ENCODE results near the gene KRTAP10-3.
"Not testable (repeated sequence)": the region's sequence is repeated elsewhere in the genome, so short reads cannot be mapped to it uniquely, and the experiment has no call there.

KRTAP10-3 gene

DNA sequence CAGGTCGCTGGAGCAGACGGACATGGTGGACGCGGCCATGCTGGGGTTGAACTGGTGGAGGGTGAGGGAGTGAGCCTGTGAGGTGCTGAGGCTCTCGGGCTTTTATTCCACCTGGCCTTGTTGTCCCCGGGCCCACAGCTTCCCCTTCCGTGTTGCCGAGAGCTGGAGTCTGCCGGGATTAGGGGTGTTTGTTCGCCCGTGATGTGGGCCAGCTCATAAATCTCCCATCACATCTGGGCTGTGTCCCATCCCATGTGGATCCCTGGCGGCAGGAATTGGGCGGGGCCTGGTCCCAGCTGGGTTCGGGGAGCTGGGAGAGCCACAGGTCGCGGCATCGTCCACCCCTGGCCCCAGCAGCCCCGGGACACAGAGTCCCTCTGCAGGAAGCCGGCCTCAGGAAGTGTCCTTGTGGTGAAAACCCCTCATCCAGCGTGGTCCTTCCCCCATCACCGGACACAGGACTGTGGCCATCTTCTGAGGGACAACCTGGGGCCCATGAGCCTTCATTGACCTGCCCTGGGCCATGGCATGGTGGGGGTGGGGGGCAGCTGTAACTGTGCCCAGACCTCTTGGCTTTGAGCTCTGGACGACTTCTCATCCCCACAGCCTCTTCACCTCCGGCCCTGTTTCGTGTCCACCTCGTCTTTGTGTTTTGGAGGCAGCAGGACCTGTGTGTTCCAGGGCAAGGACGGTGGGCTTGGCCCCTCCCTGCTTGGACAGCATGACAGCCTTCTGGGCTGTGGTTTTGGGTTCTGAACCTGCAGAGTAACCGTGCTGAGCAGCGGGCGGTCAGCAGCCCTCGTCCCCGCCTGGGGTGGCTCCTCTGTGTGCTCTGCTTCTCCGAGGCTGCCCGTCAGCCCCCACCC, 34.1 kb upstream of the KRTAP10-3 start, which contains the start of gene KRTAP10-6:
TSS of gene KRTAP10-6 (minus strand) at position 60 of the 866 bp plus-strand sequence. CDS start at position 39, 21 bp downstream.
- DNase-seq (ENCODE audit: low read depth in 1 of 2, low spot score in 1 of 2) = no peak
- H3K27me3 ChIP-seq (ENCODE audit: insufficient read depth, poor library complexity, severe bottlenecking) = no peaks in the 10 kb centered on the region
- no peak within 1 kb of the TSS for H3K27ac ChIP-seq (replicated peaks)
- H3K4me3 ChIP-seq (replicated peaks; ENCODE audit: insufficient read depth, low read length) = no peak within 1 kb of the TSS
- no peak for TF ChIP-seq POLR2AphosphoS5 (IDR thresholded peaks at IDR 0.05; ENCODE audit: low read depth)
- no peak for TF ChIP-seq GABPA (IDR thresholded peaks at IDR 0.05; ENCODE audit: low read depth)
- TF ChIP-seq, protein P1, sequence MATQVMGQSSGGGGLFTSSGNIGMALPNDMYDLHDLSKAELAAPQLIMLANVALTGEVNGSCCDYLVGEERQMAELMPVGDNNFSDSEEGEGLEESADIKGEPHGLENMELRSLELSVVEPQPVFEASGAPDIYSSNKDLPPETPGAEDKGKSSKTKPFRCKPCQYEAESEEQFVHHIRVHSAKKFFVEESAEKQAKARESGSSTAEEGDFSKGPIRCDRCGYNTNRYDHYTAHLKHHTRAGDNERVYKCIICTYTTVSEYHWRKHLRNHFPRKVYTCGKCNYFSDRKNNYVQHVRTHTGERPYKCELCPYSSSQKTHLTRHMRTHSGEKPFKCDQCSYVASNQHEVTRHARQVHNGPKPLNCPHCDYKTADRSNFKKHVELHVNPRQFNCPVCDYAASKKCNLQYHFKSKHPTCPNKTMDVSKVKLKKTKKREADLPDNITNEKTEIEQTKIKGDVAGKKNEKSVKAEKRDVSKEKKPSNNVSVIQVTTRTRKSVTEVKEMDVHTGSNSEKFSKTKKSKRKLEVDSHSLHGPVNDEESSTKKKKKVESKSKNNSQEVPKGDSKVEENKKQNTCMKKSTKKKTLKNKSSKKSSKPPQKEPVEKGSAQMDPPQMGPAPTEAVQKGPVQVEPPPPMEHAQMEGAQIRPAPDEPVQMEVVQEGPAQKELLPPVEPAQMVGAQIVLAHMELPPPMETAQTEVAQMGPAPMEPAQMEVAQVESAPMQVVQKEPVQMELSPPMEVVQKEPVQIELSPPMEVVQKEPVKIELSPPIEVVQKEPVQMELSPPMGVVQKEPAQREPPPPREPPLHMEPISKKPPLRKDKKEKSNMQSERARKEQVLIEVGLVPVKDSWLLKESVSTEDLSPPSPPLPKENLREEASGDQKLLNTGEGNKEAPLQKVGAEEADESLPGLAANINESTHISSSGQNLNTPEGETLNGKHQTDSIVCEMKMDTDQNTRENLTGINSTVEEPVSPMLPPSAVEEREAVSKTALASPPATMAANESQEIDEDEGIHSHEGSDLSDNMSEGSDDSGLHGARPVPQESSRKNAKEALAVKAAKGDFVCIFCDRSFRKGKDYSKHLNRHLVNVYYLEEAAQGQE (IDR thresholded peaks at IDR 0.05; ENCODE audit: insufficient replicate concordance, low read depth) = no peak
- TF ChIP-seq, protein P2, sequence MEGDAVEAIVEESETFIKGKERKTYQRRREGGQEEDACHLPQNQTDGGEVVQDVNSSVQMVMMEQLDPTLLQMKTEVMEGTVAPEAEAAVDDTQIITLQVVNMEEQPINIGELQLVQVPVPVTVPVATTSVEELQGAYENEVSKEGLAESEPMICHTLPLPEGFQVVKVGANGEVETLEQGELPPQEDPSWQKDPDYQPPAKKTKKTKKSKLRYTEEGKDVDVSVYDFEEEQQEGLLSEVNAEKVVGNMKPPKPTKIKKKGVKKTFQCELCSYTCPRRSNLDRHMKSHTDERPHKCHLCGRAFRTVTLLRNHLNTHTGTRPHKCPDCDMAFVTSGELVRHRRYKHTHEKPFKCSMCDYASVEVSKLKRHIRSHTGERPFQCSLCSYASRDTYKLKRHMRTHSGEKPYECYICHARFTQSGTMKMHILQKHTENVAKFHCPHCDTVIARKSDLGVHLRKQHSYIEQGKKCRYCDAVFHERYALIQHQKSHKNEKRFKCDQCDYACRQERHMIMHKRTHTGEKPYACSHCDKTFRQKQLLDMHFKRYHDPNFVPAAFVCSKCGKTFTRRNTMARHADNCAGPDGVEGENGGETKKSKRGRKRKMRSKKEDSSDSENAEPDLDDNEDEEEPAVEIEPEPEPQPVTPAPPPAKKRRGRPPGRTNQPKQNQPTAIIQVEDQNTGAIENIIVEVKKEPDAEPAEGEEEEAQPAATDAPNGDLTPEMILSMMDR (IDR thresholded peaks at IDR 0.05; ENCODE audit: insufficient read depth, low read length) = no peak

DNA sequence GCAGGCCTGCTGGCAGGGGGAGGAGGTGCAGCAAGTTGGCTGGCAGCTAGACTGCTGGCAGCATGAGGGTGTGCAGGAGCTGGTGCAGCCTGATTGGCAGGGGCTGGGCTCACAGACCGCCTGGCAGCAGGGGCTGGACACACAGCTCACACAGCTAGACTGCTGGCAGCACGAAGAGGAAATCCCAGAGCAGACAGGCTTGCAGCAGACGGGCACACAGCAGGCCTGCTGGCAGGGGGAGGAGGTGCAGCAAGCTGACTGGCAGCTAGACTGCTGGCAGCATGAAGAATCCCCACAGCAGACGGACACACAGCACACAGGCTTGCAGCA, 33.2 kb upstream of the KRTAP10-3 start:
- DNase-seq (ENCODE audit: low read depth in 1 of 2, low spot score in 1 of 2); H3K27me3 ChIP-seq (ENCODE audit: insufficient read depth, poor library complexity, severe bottlenecking); H3K27ac ChIP-seq (replicated peaks); H3K4me3 ChIP-seq (replicated peaks; ENCODE audit: insufficient read depth, low read length): not testable (repeated sequence)

DNA sequence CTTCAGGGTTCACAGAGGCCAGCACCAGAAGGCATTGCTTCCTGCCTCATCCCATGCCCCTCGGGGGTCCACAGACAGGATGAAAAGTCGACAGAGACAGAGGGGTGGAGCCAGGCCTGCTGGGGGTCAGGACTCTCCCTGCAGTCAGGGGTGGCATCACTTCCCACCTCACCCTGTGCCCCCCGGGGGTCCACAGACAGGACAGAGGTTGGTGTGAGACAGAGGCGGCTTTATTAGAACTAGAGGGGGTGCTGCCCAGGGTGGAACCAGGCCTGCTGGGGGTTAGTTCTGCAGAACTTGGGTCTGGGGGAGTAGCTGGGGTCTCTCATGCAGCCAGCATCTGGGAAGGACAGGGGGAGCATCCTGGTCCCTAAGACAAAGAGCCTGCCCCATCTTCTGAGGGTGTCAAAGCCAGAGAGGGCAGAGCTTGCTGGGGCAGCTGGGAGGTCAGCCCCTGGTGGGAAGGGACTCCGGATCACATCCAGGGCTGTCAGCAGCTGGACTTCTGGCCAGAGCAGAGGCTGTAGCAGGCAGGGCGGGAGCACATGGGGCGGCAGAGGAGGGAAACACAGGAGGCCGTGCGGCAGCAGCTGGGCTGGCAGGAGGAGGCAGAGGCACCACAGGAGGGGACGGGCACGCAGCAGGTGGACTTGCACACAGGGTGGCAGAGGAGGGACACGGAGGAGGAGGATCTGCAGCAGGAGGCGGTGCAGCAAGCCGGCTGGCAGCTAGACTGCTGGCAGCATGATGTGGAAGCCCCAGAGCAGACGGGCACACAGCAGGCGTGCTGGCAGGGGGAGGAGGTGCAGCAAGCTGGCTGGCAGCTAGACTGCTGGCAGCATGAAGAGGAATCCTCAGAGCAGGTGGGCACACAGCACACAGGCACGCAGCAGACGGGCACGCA, 32.6 kb upstream of the KRTAP10-3 start:
- not testable (repeated sequence) for H3K27me3 ChIP-seq (ENCODE audit: insufficient read depth, poor library complexity, severe bottlenecking); H3K27ac ChIP-seq (replicated peaks); H3K4me3 ChIP-seq (replicated peaks; ENCODE audit: insufficient read depth, low read length); DNase-seq (ENCODE audit: low read depth in 1 of 2, low spot score in 1 of 2)

DNA sequence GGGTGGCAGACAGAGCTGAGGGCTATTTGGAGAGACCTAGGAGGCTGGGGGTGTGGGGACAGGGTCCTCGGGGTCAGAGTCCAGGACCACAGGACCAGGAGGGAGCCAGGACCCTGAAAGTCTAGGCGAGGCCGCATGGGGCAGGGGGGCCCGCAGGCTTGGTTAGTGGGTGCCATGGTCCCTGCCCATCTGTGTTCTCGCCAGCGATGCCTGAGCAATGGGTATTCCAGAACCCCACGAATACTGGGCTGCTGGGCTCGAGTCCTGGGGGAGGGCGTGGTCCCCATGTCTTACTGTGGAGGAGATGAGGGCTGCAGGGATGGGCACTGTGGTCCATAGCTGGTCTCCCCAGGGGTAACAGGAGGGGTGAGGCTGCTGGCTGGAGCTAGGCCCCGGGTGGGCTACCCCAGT, 31.7 kb upstream of the KRTAP10-3 start:
- TF ChIP-seq GABPA (IDR thresholded peaks at IDR 0.05; ENCODE audit: low read depth) (no peak), SPI1 (IDR thresholded peaks at IDR 0.05; ENCODE audit: borderline replicate concordance, low read depth) (no peak), POLR2AphosphoS5 (IDR thresholded peaks at IDR 0.05; ENCODE audit: low read depth) (no peak)
- TF ChIP-seq, protein P1 (IDR thresholded peaks at IDR 0.05; ENCODE audit: insufficient replicate concordance, low read depth) = no peak
- TF ChIP-seq, protein P2 (IDR thresholded peaks at IDR 0.05; ENCODE audit: insufficient read depth, low read length) = no peak
- H3K27me3 ChIP-seq (ENCODE audit: insufficient read depth, poor library complexity, severe bottlenecking) = no peaks in the 10 kb centered on the region
- H3K27ac ChIP-seq (replicated peaks) = no peak overlapping the region
- H3K4me3 ChIP-seq (replicated peaks; ENCODE audit: insufficient read depth, low read length) = no peak overlapping the region
- no peak for DNase-seq (ENCODE audit: low read depth in 1 of 2, low spot score in 1 of 2)

Measured in HL-60 (cell line).